PC-3 (cell line): ENCODE data around the gene CTNND2. TPM values are rescaled to one million over a fixed set of nuclear protein-coding genes. Genes with fewer than 3 reads are reported as not detected.

Experiments used
- ATAC-seq: fragments of 200-7000 bp; cut with Tn5 transposase; 2 replicates; pipeline ENCODE4 v1.9.1; 2020; ENCODE audit warnings: mild to moderate bottlenecking, moderate library complexity
- BruUV-seq: library from RNA; stranded (reverse); fragments of 400-500 nt; replicated peaks from 2 replicates; lab custom pipeline; 2021; lab: Mats Ljungman, UMichigan
- CTCF ChIA-PET: fragments of 300-600 bp; sonication (Branson Sonifier 250); formaldehyde crosslinking; loops from one replicate; lab custom pipeline; 2022; ENCODE audit warnings: antibody characterized with exemption; lab: Charles Lee
- POLR2A ChIA-PET: fragments of 300-600 bp; sonication (Branson Sonifier 250); formaldehyde crosslinking; loops from one replicate; lab custom pipeline; 2022; ENCODE audit warnings: antibody characterized with exemption; ENCODE audit not compliant: unreplicated experiment; lab: Charles Lee
- DNase-seq: peaks from one replicate; pipeline ENCODE4 v3.0.0-alpha.2; 2015
- H2AFZ ChIP-seq: fragments of 300-600 bp; sonication (generic); 2 replicates; pipeline ENCODE4 v1.6.0; 2016; ENCODE audit warnings: antibody characterized with exemption, low read length
- H3F3A ChIP-seq: fragments of 300-600 bp; sonication (generic); one replicate; pipeline ENCODE4 v1.6.0; 2017; ENCODE audit warnings: antibody characterized with exemption, low read length, control low read depth, mild to moderate bottlenecking; ENCODE audit not compliant: unreplicated experiment
- H3K27ac ChIP-seq: fragments of 300-600 bp; sonication (generic); 2 replicates; pipeline ENCODE4 v1.5.1; 2016; ENCODE audit warnings: mild to moderate bottlenecking, low read length
- H3K27me3 ChIP-seq: fragments of 300-600 bp; sonication (generic); 2 replicates; pipeline ENCODE4 v1.6.1; 2016; ENCODE audit warnings: low read length, mixed read lengths
- H3K36me3 ChIP-seq: fragments of 300-600 bp; sonication (generic); 2 replicates; pipeline ENCODE4 v1.6.1; 2016; ENCODE audit warnings: low read depth, mixed run types, low read length, mixed read lengths
- H3K4me1 ChIP-seq: fragments of 300-600 bp; sonication (generic); 2 replicates; pipeline ENCODE4 v1.5.1; 2016; ENCODE audit warnings: low read length; ENCODE audit not compliant: insufficient read depth
- H3K4me2 ChIP-seq: fragments of 300-600 bp; sonication (generic); 2 replicates; pipeline ENCODE4 v1.6.0; 2016; ENCODE audit warnings: low read length
- H3K4me3 ChIP-seq: fragments of 300-600 bp; sonication (generic); 2 replicates; pipeline ENCODE4 v1.5.1; 2016; ENCODE audit warnings: mild to moderate bottlenecking, low read length, mixed read lengths
- H3K79me2 ChIP-seq: fragments of 300-600 bp; sonication (generic); 2 replicates; pipeline ENCODE4 v1.6.1; 2017; ENCODE audit warnings: low read length, mixed read lengths
- H3K9ac ChIP-seq: fragments of 300-600 bp; sonication (generic); 2 replicates; pipeline ENCODE4 v1.6.0; 2016; ENCODE audit warnings: mild to moderate bottlenecking, low read length
- H3K9me2 ChIP-seq: fragments of 300-600 bp; sonication (generic); replicated peaks from 2 replicates; pipeline ENCODE4 v1.6.1; 2016; ENCODE audit warnings: mixed run types, low read length, mixed read lengths
- H3K9me3 ChIP-seq: fragments of 300-600 bp; sonication (generic); 2 replicates; pipeline ENCODE4 v1.6.1; 2016; ENCODE audit warnings: low read length, mixed read lengths
- H4K20me1 ChIP-seq: fragments of 300-600 bp; sonication (generic); 2 replicates; pipeline ENCODE4 v1.6.1; 2016; ENCODE audit warnings: low read length, mixed read lengths
- EZH2 ChIP-seq: fragments of 300-600 bp; sonication (generic); IDR thresholded peaks from one replicate; pipeline ENCODE4 v1.6.1; 2017; ENCODE audit warnings: antibody characterized with exemption, mild to moderate bottlenecking, low read length; ENCODE audit not compliant: unreplicated experiment
- EZH2phosphoT487 ChIP-seq: fragments of 300-600 bp; sonication (generic); IDR thresholded peaks from 2 replicates; pipeline ENCODE4 v1.6.1; 2018; ENCODE audit warnings: mild to moderate bottlenecking, antibody characterized with exemption, low read length, borderline replicate concordance
- intact Hi-C: fragments of 100-400 bp; cut with micrococcal nuclease; formaldehyde crosslinking; loops from 2 replicates; pipeline ENCODE4 v1.9.0; 2023
- total RNA-seq: library from RNA; depleted of rRNA; stranded (reverse); fragments of >200 nt; gene quantifications from 2 replicates; pipeline ENCODE4 v1.2.3, GENCODE V29; 2014
- TF ChIP-seq, protein P1 (sequence below): fragments of 300-600 bp; sonication (generic); conservative IDR thresholded peaks from 2 replicates; pipeline ENCODE4 v1.5.1; 2017; ENCODE audit warnings: antibody characterized with exemption, low read depth, mild to moderate bottlenecking, low read length

CTNND2 gene
- total RNA-seq, 1 experiment from 2014 or later: 1.8 TPM

DNA sequence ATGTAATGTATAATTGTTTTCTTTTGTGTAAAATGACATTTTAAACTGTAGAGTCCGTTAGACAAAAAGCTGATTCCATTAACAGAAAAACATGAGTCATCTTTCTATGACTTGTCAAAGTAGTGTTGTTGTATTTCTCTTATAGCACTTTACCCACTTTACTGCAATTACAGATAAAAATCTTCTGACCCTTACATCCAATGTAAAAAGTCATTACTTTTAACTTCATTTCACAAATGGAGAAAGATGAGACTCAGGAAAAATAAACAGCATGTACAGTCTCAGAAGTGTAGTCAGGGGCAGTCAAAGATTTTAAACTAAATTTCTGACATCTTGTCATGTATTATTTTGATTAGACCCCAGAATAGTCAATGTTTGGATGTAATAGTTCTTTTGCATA is 146.6 kb downstream of the CTNND2 start:
- H3K4me2 ChIP-seq: no peak overlapping the region
- TF ChIP-seq EZH2phosphoT487 (no peak), EZH2 (no peak)
- TF ChIP-seq, protein P1, sequence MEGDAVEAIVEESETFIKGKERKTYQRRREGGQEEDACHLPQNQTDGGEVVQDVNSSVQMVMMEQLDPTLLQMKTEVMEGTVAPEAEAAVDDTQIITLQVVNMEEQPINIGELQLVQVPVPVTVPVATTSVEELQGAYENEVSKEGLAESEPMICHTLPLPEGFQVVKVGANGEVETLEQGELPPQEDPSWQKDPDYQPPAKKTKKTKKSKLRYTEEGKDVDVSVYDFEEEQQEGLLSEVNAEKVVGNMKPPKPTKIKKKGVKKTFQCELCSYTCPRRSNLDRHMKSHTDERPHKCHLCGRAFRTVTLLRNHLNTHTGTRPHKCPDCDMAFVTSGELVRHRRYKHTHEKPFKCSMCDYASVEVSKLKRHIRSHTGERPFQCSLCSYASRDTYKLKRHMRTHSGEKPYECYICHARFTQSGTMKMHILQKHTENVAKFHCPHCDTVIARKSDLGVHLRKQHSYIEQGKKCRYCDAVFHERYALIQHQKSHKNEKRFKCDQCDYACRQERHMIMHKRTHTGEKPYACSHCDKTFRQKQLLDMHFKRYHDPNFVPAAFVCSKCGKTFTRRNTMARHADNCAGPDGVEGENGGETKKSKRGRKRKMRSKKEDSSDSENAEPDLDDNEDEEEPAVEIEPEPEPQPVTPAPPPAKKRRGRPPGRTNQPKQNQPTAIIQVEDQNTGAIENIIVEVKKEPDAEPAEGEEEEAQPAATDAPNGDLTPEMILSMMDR: no peak
- ChIA-PET CTCF (no interaction called here), POLR2A (no interaction called here)
- no peak overlapping the region for H3K9ac ChIP-seq
- no peak overlapping the region for H3K27ac ChIP-seq
- H3K9me2 ChIP-seq: no peaks in the 10 kb centered on the region
- no peaks in the 10 kb centered on the region for H4K20me1 ChIP-seq
- no peaks in the 10 kb centered on the region for H3K36me3 ChIP-seq
- H3K27me3 ChIP-seq: no peaks in the 10 kb centered on the region
- no peaks in the 10 kb centered on the region for H3K4me1 ChIP-seq
- H3F3A ChIP-seq: no peaks in the 10 kb centered on the region
- intact Hi-C loops: loop anchor here (10.0 kb wide), 1 partner anchor 257 kb away; no protein-coding TSS in a partner anchor
- BruUV-seq: no TSS peak
- H3K79me2 ChIP-seq: no peaks in the 10 kb centered on the region
- H3K4me3 ChIP-seq: no peak overlapping the region
- H2AFZ ChIP-seq: no peak overlapping the region
- ATAC-seq (no peak), DNase-seq (no peak)
- H3K9me3 ChIP-seq: no peaks in the 10 kb centered on the region

DNA sequence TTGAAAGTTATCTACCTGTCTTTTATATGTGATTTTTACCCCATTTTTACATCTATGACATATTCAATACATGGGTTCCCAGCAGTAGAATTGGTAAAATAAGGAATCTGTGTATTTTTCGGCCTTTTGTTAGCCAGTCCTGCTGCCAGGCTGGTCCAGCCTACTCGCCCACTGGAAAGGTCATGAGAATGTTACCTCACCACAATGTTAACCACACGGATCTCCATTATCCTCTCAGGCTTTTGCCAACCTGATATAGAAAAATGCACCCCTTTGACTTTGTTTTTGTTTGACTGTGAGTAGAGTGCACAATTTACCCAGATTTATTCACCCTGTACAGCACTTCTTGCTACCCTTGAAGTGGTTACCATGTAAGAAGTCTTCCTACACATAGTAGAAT is 167.2 kb downstream of the CTNND2 start:
- H3K4me1 ChIP-seq: peaks cover 10% of the 10 kb centered on the region
- H3K4me2 ChIP-seq: no peak overlapping the region
- H3K27ac ChIP-seq: no peak overlapping the region
- no TSS peak for BruUV-seq
- H4K20me1 ChIP-seq: no peaks in the 10 kb centered on the region
- H3K9me3 ChIP-seq: no peaks in the 10 kb centered on the region
- no peak overlapping the region for H3K9ac ChIP-seq
- no peak for TF ChIP-seq EZH2phosphoT487
- TF ChIP-seq, protein P1: no peak
- no peak for TF ChIP-seq EZH2
- H3K9me2 ChIP-seq: no peaks in the 10 kb centered on the region; the same call in 1 of the 2 replicates
- DNase-seq (no peak), ATAC-seq (no peak)
- H3K4me3 ChIP-seq: no peak overlapping the region
- no peak overlapping the region for H2AFZ ChIP-seq
- H3K79me2 ChIP-seq: no peaks in the 10 kb centered on the region
- H3K27me3 ChIP-seq: no peaks in the 10 kb centered on the region
- ChIA-PET POLR2A (no interaction called here), CTCF (no interaction called here)
- H3K36me3 ChIP-seq: no peaks in the 10 kb centered on the region
- no peaks in the 10 kb centered on the region for H3F3A ChIP-seq
- intact Hi-C loops: no loop called here

DNA sequence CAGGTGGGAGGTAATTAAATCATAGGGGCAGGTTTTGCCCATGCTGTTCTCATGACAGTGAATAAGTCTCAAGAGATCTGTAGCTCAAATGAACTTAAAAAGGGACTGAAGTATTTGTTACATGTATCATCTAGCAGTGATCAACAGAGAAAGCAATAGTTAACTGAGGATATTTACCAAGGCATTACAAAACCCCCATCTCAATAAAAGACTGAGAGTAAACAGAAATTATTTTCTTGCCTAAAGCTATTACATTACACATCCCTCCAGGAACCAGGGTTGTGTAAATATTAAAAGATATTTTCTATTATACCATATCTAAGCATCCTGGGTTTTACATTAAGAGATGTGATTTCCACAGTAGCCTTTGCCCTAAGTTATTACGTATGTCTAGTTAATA is 169.9 kb downstream of the CTNND2 start:
- peak; percentile 61 for DNase-seq
- intact Hi-C loops: no loop called here
- Histone ChIP-seq H3K4me3 (no peak overlapping the region), H3K27ac (no peak overlapping the region), H4K20me1 (no peaks in the 10 kb centered on the region), H3F3A (no peaks in the 10 kb centered on the region), H3K27me3 (no peaks in the 10 kb centered on the region), H3K4me1 (peaks cover 10% of the 10 kb centered on the region), H3K9ac (no peak overlapping the region), H3K36me3 (no peaks in the 10 kb centered on the region), H3K9me2 (no peaks in the 10 kb centered on the region; the same call in 1 of the 2 replicates), H2AFZ (no peak overlapping the region), H3K79me2 (no peaks in the 10 kb centered on the region), H3K4me2 (no peak overlapping the region), H3K9me3 (no peaks in the 10 kb centered on the region)
- POLR2A ChIA-PET: no interaction called here
- CTCF ChIA-PET: no interaction called here
- ATAC-seq: peak; percentile 80
- BruUV-seq: no TSS peak
- TF ChIP-seq EZH2phosphoT487: no peak
- TF ChIP-seq EZH2: no peak
- TF ChIP-seq, protein P1: no peak
